Sigmoid colon (tissue), 3 donors: ENCODE measurements around the gene CDH20.

Experiments
- CTCF ChIP-seq, 4 experiments: fragments of 450-650 bp in 3 of 4; fragments of 200-600 bp in 1 of 4; IDR thresholded peaks; one replicate each; pipeline ENCODE4 v1.5.1; 2016 to 2019; ENCODE audit warnings: antibody characterized with exemption in 4 of 4, mild to moderate bottlenecking in 3 of 4, moderate library complexity in 2 of 4
- POLR2A ChIP-seq, 2 donors: fragments of 450-650 bp; IDR thresholded peaks; one replicate each; pipeline ENCODE4 v1.6.1; 2016; ENCODE audit warnings: antibody characterized with exemption in 2 of 2, mild to moderate bottlenecking in 2 of 2, moderate library complexity in 2 of 2

GRCh38 chr18:61591253-61591652, 258.0 kb downstream of the CDH20 start:
- TF ChIP-seq CTCF (IDR thresholded peaks at IDR 0.05): no peak
- no peak for TF ChIP-seq POLR2A (IDR thresholded peaks at IDR 0.05)
